ENCODE data around the gene ITPK1. TPM values are rescaled to one million over a fixed set of nuclear protein-coding genes. Genes with fewer than 3 reads are reported as not detected.

The ITPK1 gene
- total RNA-seq, 1 donor from 2014 or later = 136 TPM

- intact Hi-C loops (cut with micrococcal nuclease) = no loop called here
- DNase-seq = peak; percentile 60
- ATAC-seq = peak; percentile 53
These were observed 108.3 kb downstream of the ITPK1 start for GRCh38 chr14:93007225-93007997.

GRCh38 chr14:93006567-93007051 lies 109.1 kb downstream of the ITPK1 start:
- ATAC-seq (peak; percentile 3), DNase-seq (no peak)
- intact Hi-C loops (cut with micrococcal nuclease) = no loop called here

- intact Hi-C loops (cut with micrococcal nuclease) = no loop called here
- peak; percentile 12 for ATAC-seq
- DNase-seq = no peak
These were observed 109.9 kb downstream of the ITPK1 start for GRCh38 chr14:93005838-93006237.

GRCh38 chr14:93005135-93005813 lies 110.5 kb downstream of the ITPK1 start:
- intact Hi-C loops (cut with micrococcal nuclease) = no loop called here
- DNase-seq = no peak

GRCh38 chr14:93004699-93005082 lies 111.0 kb downstream of the ITPK1 start:
- DNase-seq (no peak), ATAC-seq (no peak)
- intact Hi-C loops (cut with micrococcal nuclease) = no loop called here

More at GRCh38 chr14:93005135-93005813, 110.5 kb downstream of the ITPK1 start:
- peak; percentile 28 for ATAC-seq

GRCh38 chr14:93003945-93004698 lies 111.6 kb downstream of the ITPK1 start:
- DNase-seq (peak; percentile 18), ATAC-seq (no peak)
- intact Hi-C loops (cut with micrococcal nuclease) = no loop called here

GRCh38 chr14:93002851-93003298 lies 112.8 kb downstream of the ITPK1 start:
- ATAC-seq = no peak
- DNase-seq = peak; percentile 13
- intact Hi-C loops (cut with micrococcal nuclease) = no loop called here

- ATAC-seq (no peak), DNase-seq (no peak)
- intact Hi-C loops (cut with micrococcal nuclease) = no loop called here
These were observed 113.7 kb downstream of the ITPK1 start for GRCh38 chr14:93002049-93002448.

- intact Hi-C loops (cut with micrococcal nuclease) = no loop called here
- DNase-seq (peak; percentile 82), ATAC-seq (peak; percentile 62)
These were observed 116.8 kb downstream of the ITPK1 start for GRCh38 chr14:92998946-92999345.

- peak; percentile 6 for ATAC-seq
- intact Hi-C loops (cut with micrococcal nuclease) = no loop called here
- DNase-seq = peak; percentile 52
These were observed 118.2 kb downstream of the ITPK1 start for GRCh38 chr14:92997343-92998061.

- no peak for DNase-seq
- no peak for ATAC-seq
- intact Hi-C loops (cut with micrococcal nuclease) = no loop called here
These were observed 120.1 kb downstream of the ITPK1 start for GRCh38 chr14:92995620-92996019.

- intact Hi-C loops (cut with micrococcal nuclease) = no loop called here
- no peak for DNase-seq
- ATAC-seq = no peak
These were observed 120.8 kb downstream of the ITPK1 start for GRCh38 chr14:92994942-92995341.

GRCh38 chr14:92994131-92994676 lies 121.5 kb downstream of the ITPK1 start:
- ATAC-seq (peak; percentile 20), DNase-seq (no peak)
- intact Hi-C loops (cut with micrococcal nuclease) = no loop called here

GRCh38 chr14:92993302-92993701 lies 122.4 kb downstream of the ITPK1 start:
- intact Hi-C loops (cut with micrococcal nuclease) = no loop called here
- DNase-seq (peak; percentile 78), ATAC-seq (peak; percentile 88)

- no peak for ATAC-seq
- intact Hi-C loops (cut with micrococcal nuclease) = no loop called here
These were observed 124.2 kb downstream of the ITPK1 start for GRCh38 chr14:92991536-92991935.

GRCh38 chr14:92990456-92991430 lies 125.0 kb downstream of the ITPK1 start:
- no peak for ATAC-seq
- intact Hi-C loops (cut with micrococcal nuclease) = no loop called here
- DNase-seq = no peak

More at GRCh38 chr14:92991536-92991935, 124.2 kb downstream of the ITPK1 start:
- no peak for DNase-seq

Data from left ventricle myocardium superior (tissue), 1 donor.